ENCODE results near the gene SLC38A10.
"Not testable (repeated sequence)": the region's sequence is repeated elsewhere in the genome, so short reads cannot be mapped to it uniquely, and the experiment has no call there.

SLC38A10 gene

GRCh38 chr17:81232616-81233241 lies 62.4 kb downstream of the SLC38A10 start:
- no peak overlapping the region for H3K4me3 ChIP-seq
- peak overlapping the region in 1 of 11 experiments; percentile 8; a peak in 1 of 22 replicates for H3K9ac ChIP-seq
- H3K9me3 ChIP-seq (replicated peaks in 1 of 11): no peaks in the 10 kb centered on the region
- no peak overlapping the region for H3K4me2 ChIP-seq
- H4K20me1 ChIP-seq: peaks cover 24 to 93% (median 60%) of the 10 kb centered on the region in 11 experiments; a peak in 18 of 22 replicates
- no peaks in the 10 kb centered on the region for H3K27me3 ChIP-seq
- H3K4me1 ChIP-seq: peaks cover 7 to 39% (median 13%) of the 10 kb centered on the region in 10 experiments
- no peak overlapping the region for H3K27ac ChIP-seq
- H3K36me3 ChIP-seq: peaks cover 45 to 91% (median 71%) of the 10 kb centered on the region in 11 experiments
- no peak for TF ChIP-seq Cebpa-rat (IDR thresholded peaks at IDR 0.05)

GRCh38 chr17:81231766-81232581 lies 63.1 kb downstream of the SLC38A10 start:
- Histone ChIP-seq H3K4me3 (no peak overlapping the region), H3K9me3 (replicated peaks in 1 of 11) (peaks cover 0 to 4% (median 3%) of the 10 kb centered on the region in 11 experiments; a peak in 9 of 22 replicates), H3K36me3 (peaks cover 45 to 86% (median 71%) of the 10 kb centered on the region in 11 experiments), H4K20me1 (peaks cover 17 to 86% (median 53%) of the 10 kb centered on the region in 11 experiments; a peak in 17 of 22 replicates), H3K9ac (no peak overlapping the region), H3K27ac (no peak overlapping the region), H3K4me1 (peaks cover 0 to 36% (median 6%) of the 10 kb centered on the region in 10 experiments; a peak in 16 of 20 replicates), H3K4me2 (no peak overlapping the region), H3K27me3 (no peaks in the 10 kb centered on the region)
- TF ChIP-seq Cebpa-rat (IDR thresholded peaks at IDR 0.05): no peak

- Histone ChIP-seq H4K20me1 (peaks cover 11 to 78% (median 45%) of the 10 kb centered on the region in 11 experiments; a peak in 16 of 22 replicates), H3K4me3 (no peak overlapping the region), H3K27ac (no peak overlapping the region), H3K9ac (no peak overlapping the region), H3K27me3 (no peaks in the 10 kb centered on the region), H3K36me3 (peaks cover 45 to 78% (median 69%) of the 10 kb centered on the region in 11 experiments), H3K9me3 (replicated peaks in 1 of 11) (peaks cover 0 to 9% (median 7%) of the 10 kb centered on the region in 11 experiments; a peak in 10 of 22 replicates), H3K4me1 (peaks cover 0 to 28% (median 0%) of the 10 kb centered on the region in 10 experiments; a peak in 3 of 20 replicates), H3K4me2 (no peak overlapping the region)
- TF ChIP-seq Cebpa-rat (IDR thresholded peaks at IDR 0.05): no peak
These were observed 63.9 kb downstream of the SLC38A10 start for GRCh38 chr17:81231121-81231645.

GRCh38 chr17:81230043-81230820 lies 64.9 kb downstream of the SLC38A10 start:
- peaks cover 0 to 25% (median 0%) of the 10 kb centered on the region in 10 experiments; a peak in 3 of 20 replicates for H3K4me1 ChIP-seq
- H3K27me3 ChIP-seq: no peaks in the 10 kb centered on the region
- H3K9ac ChIP-seq: no peak overlapping the region
- no peak overlapping the region for H3K27ac ChIP-seq
- H4K20me1 ChIP-seq: peaks cover 1 to 68% (median 35%) of the 10 kb centered on the region in 11 experiments; a peak in 16 of 22 replicates
- H3K4me2 ChIP-seq: no peak overlapping the region
- no peak for TF ChIP-seq Cebpa-rat (IDR thresholded peaks at IDR 0.05)
- H3K4me3 ChIP-seq: no peak overlapping the region
- peaks cover 0 to 9% (median 7%) of the 10 kb centered on the region in 11 experiments; a peak in 10 of 22 replicates for H3K9me3 ChIP-seq (replicated peaks in 1 of 11)
- peaks cover 45 to 68% (median 59%) of the 10 kb centered on the region in 11 experiments for H3K36me3 ChIP-seq

- no peak overlapping the region for H3K4me3 ChIP-seq
- no peak for TF ChIP-seq Cebpa-rat (IDR thresholded peaks at IDR 0.05)
- H3K4me1 ChIP-seq: peaks cover 0 to 25% (median 0%) of the 10 kb centered on the region in 10 experiments; a peak in 3 of 20 replicates
- H3K36me3 ChIP-seq: peaks cover 45 to 65% (median 58%) of the 10 kb centered on the region in 11 experiments
- H4K20me1 ChIP-seq: peaks cover 0 to 62% (median 29%) of the 10 kb centered on the region in 11 experiments; a peak in 16 of 22 replicates
- H3K9ac ChIP-seq: no peak overlapping the region
- peak overlapping the region in 1 of 11 experiments; percentile 5; a peak in 1 of 22 replicates for H3K4me2 ChIP-seq
- peaks cover 0 to 9% (median 7%) of the 10 kb centered on the region in 11 experiments; a peak in 10 of 22 replicates for H3K9me3 ChIP-seq (replicated peaks in 1 of 11)
- H3K27me3 ChIP-seq: no peaks in the 10 kb centered on the region
- H3K27ac ChIP-seq: no peak overlapping the region
These were observed 65.5 kb downstream of the SLC38A10 start for GRCh38 chr17:81229666-81229920.

DNA sequence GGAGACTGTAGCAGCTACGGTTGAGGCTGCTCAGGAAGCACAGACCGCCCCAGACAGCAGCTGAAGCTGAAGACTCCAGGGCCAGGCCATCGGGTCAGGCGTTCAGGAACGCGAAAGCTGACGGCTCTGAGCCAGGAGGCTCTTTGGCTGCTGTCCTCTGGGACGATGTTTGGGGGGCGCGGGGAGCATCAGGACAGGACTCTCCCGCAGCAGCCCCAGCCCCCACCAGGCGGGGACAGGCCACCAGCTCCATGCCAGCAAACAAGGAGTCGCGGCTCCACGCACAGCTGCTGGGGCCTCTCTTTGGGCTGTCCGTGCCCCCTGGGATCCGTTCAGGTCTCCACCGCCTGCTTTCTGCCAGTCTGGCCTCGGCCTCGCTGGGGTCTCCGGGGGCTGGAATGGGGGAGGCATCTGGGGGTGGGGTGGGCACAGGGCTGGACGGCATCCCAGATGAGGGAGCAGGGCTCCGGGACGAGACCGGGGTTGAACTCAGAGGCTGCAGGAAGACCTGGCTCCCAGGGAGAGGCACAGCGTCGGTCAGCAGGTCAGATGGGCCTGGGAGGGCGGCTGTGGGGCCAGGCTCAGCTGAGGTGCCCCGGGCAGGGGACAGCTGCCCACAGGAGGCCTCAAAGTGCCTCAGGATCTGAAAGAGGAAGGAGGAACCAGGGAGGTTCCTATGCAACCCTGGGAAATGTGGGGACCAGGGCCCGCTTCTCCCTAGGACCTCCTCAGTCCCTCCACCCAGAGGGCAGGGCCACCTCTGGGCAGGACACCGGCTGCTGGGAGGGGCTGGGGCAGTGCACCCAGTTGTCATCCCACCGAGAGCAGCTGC lies 66.1 kb downstream of the SLC38A10 start:
- H3K27ac ChIP-seq: no peak overlapping the region
- peaks cover under 1 to 25% (median 2%) of the 10 kb centered on the region in 10 experiments; a peak in 15 of 20 replicates for H3K4me1 ChIP-seq
- no peak overlapping the region for H3K4me3 ChIP-seq
- TF ChIP-seq Cebpa-rat (IDR thresholded peaks at IDR 0.05): no peak
- H3K36me3 ChIP-seq: peaks cover 45 to 60% (median 53%) of the 10 kb centered on the region in 11 experiments
- no peak overlapping the region; a peak in 1 of 22 replicates for H3K9ac ChIP-seq
- no peaks in the 10 kb centered on the region for H3K27me3 ChIP-seq
- peak overlapping the region in 1 of 11 experiments; percentile 44; a peak in 1 of 22 replicates for H3K4me2 ChIP-seq
- H3K9me3 ChIP-seq (replicated peaks in 1 of 11): peaks cover 0 to 9% (median 7%) of the 10 kb centered on the region in 11 experiments; a peak in 10 of 22 replicates
- H4K20me1 ChIP-seq: peaks cover 0 to 56% (median 23%) of the 10 kb centered on the region in 11 experiments; a peak in 16 of 22 replicates

GRCh38 chr17:81228420-81228819 lies 66.7 kb downstream of the SLC38A10 start:
- Histone ChIP-seq H3K36me3 (peaks cover 40 to 53% (median 47%) of the 10 kb centered on the region in 11 experiments), H3K9me3 (replicated peaks in 1 of 11) (peaks cover 0 to 9% (median 7%) of the 10 kb centered on the region in 11 experiments; a peak in 10 of 22 replicates), H3K9ac (no peak overlapping the region), H4K20me1 (peaks cover 0 to 50% (median 17%) of the 10 kb centered on the region in 11 experiments; a peak in 15 of 22 replicates), H3K4me3 (no peak overlapping the region), H3K4me1 (peaks cover 7 to 30% (median 8%) of the 10 kb centered on the region in 10 experiments; a peak in 18 of 20 replicates), H3K4me2 (peak overlapping the region in 1 of 11 experiments; percentile 44; a peak in 1 of 22 replicates), H3K27ac (no peak overlapping the region), H3K27me3 (no peaks in the 10 kb centered on the region)
- TF ChIP-seq Cebpa-rat (IDR thresholded peaks at IDR 0.05): no peak

- H3K4me3 ChIP-seq; H3K9ac ChIP-seq; H3K27me3 ChIP-seq; H3K9me3 ChIP-seq (replicated peaks in 1 of 11); H3K27ac ChIP-seq: not testable (repeated sequence)
- Histone ChIP-seq H3K4me2 (0 out of 22 replicates have a peak overlapping the region, but pooled peaks of 1 of the 11 experiments have one; percentile 19), H3K4me1 (peaks cover 9 to 31% (median 11%) of the 10 kb centered on the region in 10 experiments; a peak in 18 of 20 replicates), H4K20me1 (peaks cover 0 to 42% (median 10%) of the 10 kb centered on the region in 11 experiments; a peak in 13 of 22 replicates), H3K36me3 (peaks cover 32 to 46% (median 39%) of the 10 kb centered on the region in 11 experiments)
These were observed 67.5 kb downstream of the SLC38A10 start for GRCh38 chr17:81227630-81228029.
